ENCODE measurements around the gene MYLK.

MYLK gene

GRCh38 chr3:123877466-123877865, 6.7 kb downstream of the MYLK start:
- no peak for DNase-seq

DNA sequence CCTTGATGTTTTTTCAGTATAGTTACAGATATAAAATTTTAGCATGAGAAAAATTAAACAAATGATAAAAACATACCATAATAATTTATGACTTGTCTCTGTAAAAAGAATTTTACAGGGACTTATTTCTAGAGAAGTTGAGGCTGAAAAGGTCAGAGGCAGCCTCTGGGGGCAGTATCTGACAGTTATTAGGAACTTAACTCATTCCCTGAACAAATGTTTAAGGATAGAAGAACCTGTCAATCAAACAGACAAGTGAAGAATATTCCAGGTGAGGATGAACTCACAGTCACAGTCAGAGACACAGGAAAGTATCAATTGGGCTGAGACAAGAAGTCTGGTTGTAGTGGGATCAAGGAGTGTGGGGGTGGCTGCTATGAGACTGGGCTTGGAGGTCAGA, 7.3 kb downstream of the MYLK start:
- no peak for DNase-seq

- DNase-seq: no peak
These were observed 11.5 kb downstream of the MYLK start for GRCh38 chr3:123872621-123873020.

DNA sequence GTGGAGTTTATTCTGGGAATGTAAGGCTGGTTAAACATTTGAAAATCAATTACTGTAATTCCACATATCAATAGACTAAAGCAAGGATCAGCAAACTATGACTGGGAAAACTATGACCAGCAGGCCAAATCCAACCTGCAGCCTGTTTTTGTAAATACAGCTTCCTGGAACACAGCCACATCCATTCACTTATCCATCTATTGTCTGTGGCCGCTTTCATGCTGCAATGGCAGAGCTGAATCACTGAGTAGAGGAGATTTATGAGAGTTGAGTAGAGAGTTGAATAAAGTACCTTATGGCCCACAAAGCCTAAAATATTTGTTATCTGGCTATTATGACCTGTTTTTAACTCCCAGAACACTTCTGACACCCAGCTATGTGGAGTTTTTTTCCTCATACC, 12.2 kb downstream of the MYLK start:
- DNase-seq: peak; percentile 81

- no peak for DNase-seq
These were observed 14.1 kb downstream of the MYLK start for GRCh38 chr3:123870033-123870432.

DNA sequence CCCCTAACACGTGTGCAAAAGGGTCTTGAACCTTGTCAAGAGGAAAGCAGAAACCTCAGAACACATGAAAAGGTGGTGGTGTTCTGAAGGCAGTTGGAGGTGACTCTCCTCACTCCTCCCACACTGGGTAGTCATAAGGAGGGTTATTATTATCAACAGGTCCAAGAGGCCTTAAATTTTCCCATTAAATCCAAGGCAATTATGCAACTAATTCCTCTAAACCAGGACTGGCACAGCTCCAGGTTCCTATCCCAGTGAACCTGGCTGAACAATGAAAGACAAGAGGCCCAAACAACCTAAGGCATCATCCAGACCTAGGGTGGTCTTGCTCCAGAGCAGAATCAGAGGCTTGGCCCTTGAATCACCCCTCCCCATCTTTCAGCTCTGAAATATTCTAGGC, 15.0 kb downstream of the MYLK start:
- no peak for DNase-seq

DNA sequence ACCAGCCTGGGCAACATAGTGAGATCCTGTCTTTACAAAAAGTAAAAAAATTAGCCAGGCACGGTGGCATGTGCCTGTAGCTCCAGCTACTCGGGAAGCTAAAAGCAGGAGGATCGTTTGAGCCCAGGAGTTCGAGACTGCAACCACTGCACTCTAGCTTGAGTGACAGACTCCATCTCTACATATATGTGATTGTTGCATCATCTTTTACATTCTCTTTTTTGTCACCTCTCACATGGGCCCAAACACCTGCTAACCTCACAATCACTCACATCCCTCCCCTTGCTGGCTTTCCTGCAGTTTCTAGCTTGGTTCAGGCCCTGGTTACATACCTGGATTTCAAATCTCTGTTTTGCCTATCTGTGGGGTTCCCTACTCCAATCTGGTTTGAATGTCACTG, 19.4 kb downstream of the MYLK start:
- DNase-seq: no peak

- DNase-seq: no peak
These were observed 22.0 kb downstream of the MYLK start for GRCh38 chr3:123862152-123862551.

DNA sequence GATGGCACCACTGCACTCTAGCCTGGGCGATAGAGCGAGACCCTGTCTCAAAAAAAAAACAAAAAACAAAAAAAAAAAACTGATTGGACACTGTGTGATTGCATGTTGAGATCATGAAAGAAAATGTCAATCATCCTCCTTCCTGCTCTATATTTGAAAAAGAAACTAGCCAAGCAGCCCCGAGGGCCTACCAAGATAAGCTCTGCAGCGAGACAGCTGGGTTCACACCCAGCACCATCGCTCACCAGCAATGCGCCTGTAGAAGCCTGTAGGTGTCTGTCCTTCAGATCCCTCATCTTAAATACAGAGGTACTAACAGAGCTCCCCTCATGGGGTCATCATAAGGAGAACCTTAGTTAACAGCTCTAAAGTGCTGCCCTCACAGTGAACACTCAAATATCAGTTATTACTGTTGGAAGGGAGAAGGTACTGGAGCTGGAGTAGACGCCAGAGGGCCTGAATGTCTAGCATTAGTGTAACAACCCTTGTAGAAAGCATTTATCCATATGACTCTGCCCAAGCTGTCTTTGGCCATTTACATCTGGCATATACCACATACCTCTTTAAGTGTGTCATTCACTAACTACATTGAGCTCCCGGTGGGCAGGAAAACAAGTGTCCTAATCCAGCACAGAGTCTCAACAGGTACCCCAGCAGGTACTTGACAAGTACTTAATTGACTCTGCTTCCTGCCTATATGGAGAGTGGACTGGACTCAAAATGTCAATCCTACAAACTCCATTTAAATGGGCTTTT, 22.9 kb downstream of the MYLK start:
- no peak for DNase-seq

DNA sequence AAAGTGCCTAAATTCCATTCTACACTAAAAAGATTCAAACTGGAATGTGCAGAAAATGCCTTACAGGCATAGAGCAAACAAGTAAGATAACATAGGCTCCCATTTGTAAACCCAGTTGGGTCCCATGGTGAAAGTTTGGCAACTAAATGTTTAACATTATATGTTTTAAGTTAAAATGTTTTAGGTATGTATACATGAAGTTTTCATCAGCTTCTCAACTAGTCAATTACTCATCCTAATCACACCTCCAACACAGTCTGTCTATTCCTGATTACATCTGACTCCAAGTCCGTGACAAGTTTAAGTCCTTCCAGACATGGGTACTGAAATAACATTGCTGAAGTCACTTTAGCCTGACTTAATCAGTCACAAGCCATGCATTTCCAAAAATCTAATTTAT, 25.0 kb downstream of the MYLK start:
- no peak for DNase-seq

GRCh38 chr3:123854905-123855304, 29.2 kb downstream of the MYLK start:
- DNase-seq: no peak

DNA sequence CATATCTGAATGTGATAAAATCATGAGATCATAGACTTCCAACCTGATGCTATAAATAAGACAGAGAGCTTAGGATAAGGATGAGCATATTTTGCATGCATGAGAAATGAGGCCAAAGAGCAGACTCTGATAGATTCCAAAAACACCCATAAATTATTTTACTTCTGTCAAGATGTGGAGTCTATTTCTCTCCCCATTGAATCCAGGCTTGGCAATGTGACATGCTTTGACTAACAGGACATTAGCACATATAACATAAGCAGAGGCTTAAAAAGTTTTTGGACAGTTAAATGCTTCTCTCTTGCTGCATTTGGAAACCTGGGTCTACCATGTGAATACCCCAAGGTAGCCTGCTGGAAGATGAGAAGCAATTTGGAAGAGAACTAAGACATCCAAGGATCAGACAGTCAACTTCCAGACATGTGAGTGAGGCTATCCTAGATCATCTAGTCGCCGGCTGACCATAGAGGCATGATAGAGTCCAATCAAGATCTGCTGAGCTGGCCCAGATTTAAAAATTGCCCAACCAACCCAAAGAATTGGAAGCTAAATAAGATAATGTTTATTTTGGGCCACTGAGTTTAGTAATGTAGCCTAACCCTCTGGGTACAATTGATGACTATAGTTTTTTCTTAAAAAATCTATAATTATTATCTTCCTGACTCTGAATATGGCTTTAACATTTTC, 30.3 kb downstream of the MYLK start:
- no peak for DNase-seq

DNA sequence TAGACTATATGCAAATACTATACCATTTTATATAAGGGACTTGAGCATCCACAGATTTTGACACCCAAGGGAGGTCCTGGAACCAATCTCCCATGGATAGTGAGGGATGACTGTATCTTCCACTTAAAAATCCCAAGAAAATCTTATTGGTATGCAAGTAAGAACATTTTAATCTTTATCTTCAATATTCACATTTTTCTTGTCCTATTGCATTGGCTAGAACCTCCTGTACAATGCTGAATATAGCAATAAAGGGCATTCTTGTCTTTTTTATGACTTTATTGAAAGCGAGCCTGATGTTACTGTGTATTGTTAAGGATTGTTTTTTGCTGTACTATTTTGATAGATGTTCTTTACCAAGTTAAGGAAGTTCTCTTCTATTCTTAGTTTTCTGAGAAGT, 36.9 kb downstream of the MYLK start:
- DNase-seq: no peak

GRCh38 chr3:123843668-123844067, 40.5 kb downstream of the MYLK start:
- no peak for DNase-seq

- no peak for DNase-seq
These were observed 41.4 kb downstream of the MYLK start for GRCh38 chr3:123842711-123843110.

DNA sequence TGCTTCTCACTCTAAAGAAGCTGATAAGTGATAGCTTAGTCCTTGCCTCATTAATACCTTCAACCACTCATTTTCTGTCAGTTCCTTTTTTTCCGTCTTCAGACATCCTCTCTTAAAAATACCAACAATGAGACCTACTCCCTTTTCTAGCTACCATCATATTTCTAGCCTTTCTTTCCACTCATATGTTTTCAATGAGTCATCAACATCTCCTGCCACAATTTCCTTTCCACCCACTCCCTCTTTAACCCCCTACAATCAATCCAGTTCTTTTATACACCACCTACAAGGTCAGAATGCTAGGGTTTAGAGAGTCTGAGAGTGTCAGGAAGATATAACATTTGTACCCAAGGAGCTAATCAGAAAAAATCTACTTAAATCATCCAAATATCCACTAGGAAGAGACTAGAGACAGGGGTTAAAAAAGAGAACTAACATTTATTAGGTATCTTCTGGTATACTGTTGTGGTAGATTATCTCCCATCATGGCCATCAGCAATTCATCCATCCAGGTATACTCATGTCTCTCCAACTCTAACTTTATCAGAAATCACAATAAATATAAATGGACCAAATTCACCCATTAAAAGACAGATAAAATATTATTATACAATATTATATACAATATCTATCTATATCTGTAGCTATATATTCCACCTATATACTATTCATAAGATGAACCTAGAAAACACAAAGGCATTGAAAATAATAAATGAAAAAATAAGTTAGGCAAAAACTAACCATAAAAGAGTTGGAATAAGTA, 42.5 kb downstream of the MYLK start:
- DNase-seq: no peak

- no peak for DNase-seq
These were observed 43.2 kb downstream of the MYLK start for GRCh38 chr3:123840961-123841360.

- no peak for DNase-seq
These were observed 46.3 kb downstream of the MYLK start for GRCh38 chr3:123837858-123838257.

- DNase-seq: no peak
These were observed 49.5 kb downstream of the MYLK start for GRCh38 chr3:123834631-123835030.

- DNase-seq: no peak
These were observed 50.7 kb downstream of the MYLK start for GRCh38 chr3:123833398-123833785.

DNA sequence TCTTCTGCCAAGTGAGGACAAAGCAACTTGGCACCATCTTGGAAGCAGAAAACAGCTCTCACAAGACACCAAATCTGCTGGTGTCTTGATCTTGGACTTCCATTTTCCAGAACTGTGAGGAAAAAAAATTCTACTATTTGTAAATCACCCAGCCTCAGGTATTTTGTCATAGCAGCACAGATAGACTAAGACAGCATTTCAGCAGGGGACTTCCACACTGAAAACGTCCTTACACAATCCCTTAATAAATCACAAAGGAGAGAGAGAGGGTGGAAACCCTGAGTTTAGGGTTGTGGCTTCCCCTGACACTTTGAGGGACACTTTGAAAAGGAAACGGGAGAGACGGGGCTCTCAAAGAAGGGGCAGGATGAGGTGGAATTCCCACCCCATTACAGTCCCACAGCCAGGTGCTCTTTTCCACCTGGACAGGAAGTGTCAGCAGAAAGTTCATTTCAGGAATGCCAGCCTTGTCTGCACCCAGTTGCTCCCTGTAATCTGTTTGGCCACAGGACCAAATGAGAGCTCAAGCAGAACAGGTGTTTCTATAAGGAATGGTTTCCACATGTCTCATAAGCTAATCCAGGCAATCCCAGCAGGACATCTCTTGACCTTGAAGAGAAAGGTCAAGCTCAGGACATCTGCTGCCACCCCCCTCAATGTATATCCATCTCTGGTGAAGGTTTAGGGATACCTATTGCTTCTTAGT, 51.3 kb downstream of the MYLK start:
- DNase-seq: no peak

DNA sequence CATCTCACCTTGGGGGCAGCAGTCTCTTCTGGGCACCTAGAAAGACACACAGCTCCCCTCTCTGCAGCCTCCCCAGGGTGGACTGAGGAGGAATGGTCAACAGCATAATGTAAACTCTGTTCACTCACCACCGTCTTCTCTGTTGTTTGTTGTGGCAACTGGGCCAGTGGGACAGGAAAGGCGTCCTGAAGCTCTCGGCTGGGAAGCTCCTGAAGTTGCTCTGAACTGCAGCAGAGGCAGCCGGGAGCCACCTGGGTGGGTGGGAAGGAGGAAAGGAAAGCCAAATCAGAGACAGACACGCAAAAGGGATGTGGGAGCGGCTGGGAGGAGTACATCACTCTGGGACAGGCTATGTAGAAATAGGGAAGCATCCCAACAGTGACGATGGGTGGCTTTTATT, 52.7 kb downstream of the MYLK start:
- no peak for DNase-seq

- DNase-seq: no peak
These were observed 62.2 kb downstream of the MYLK start for GRCh38 chr3:123821920-123822319.
